Liver (tissue), 9 donors: Measurements from ENCODE around the gene DOC2B. TPM values are rescaled to one million over a fixed set of nuclear protein-coding genes. Genes with fewer than 3 reads are reported as not detected.

Experiments
- DNase-seq: peaks from one replicate; pipeline ENCODE4 v3.0.0-alpha.2; 2017; ENCODE audit warnings: low spot score
- H3K27ac ChIP-seq, 2 donors: one replicate each; pipeline ENCODE4 v1.7.0; 2013; ENCODE audit warnings: inconsistent platforms in 2 of 2, low read length in 2 of 2, control low read depth in 1 of 2, low read depth in 1 of 2, mild to moderate bottlenecking in 1 of 2
- H3K27me3 ChIP-seq, 4 donors: one replicate each; pipeline versions ENCODE4 v1.6.1 to v1.7.0; 2013; ENCODE audit warnings: low read length in 3 of 4, inconsistent platforms in 1 of 4, mild to moderate bottlenecking in 1 of 4, moderate library complexity in 1 of 4; ENCODE audit not compliant: control insufficient read depth in 4 of 4, insufficient read depth in 4 of 4
- H3K36me3 ChIP-seq, 4 donors: one replicate each; pipeline versions ENCODE4 v1.6.1 to v1.7.0; 2013; ENCODE audit warnings: low read length in 3 of 4, mild to moderate bottlenecking in 3 of 4, low read depth in 1 of 4, moderate library complexity in 1 of 4; ENCODE audit not compliant: control insufficient read depth in 4 of 4, insufficient read depth in 3 of 4
- H3K4me1 ChIP-seq, 4 donors: one replicate each; pipeline versions ENCODE4 v1.6.1 to v1.7.0; 2013; ENCODE audit warnings: low read length in 3 of 4, mild to moderate bottlenecking in 3 of 4, moderate library complexity in 1 of 4; ENCODE audit not compliant: control insufficient read depth in 4 of 4, insufficient read depth in 4 of 4
- H3K4me3 ChIP-seq, 3 donors: one replicate each; pipeline versions ENCODE4 v1.6.1 to v1.7.0; 2013; ENCODE audit warnings: low read length in 3 of 3, control low read depth in 1 of 3, low read depth in 1 of 3, mild to moderate bottlenecking in 1 of 3
- H3K9ac ChIP-seq, 2 donors: one replicate each; pipeline ENCODE4 v1.7.0; 2013; ENCODE audit warnings: low read length in 2 of 2, mild to moderate bottlenecking in 2 of 2, moderate library complexity in 2 of 2, control low read depth in 1 of 2, low read depth in 1 of 2
- H3K9me3 ChIP-seq, 4 donors: one replicate each; pipeline versions ENCODE4 v1.6.1 to v1.7.0; 2013; ENCODE audit warnings: low read length in 3 of 4; ENCODE audit not compliant: control insufficient read depth in 4 of 4
- EGR1 ChIP-seq, 2 donors: IDR thresholded peaks; 2 replicates each; pipeline ENCODE4 v1.6.1; 2016 to 2018; ENCODE audit warnings: antibody characterized with exemption in 2 of 2, low read depth in 2 of 2
- GABPA ChIP-seq, 2 donors: IDR thresholded peaks in 1 of 2; conservative IDR thresholded peaks in 1 of 2; 2 replicates each; pipeline ENCODE4 v1.6.1; 2016; ENCODE audit warnings: antibody characterized with exemption in 2 of 2, mild to moderate bottlenecking in 1 of 2, moderate library complexity in 1 of 2
- HNF4A ChIP-seq, 2 donors: conservative IDR thresholded peaks; 2 replicates each; pipeline ENCODE4 v1.6.1; 2016; ENCODE audit warnings: antibody characterized with exemption in 2 of 2, mild to moderate bottlenecking in 2 of 2
- HNF4G ChIP-seq: IDR thresholded peaks from 2 replicates; pipeline ENCODE4 v1.6.1; 2016; ENCODE audit warnings: antibody characterized with exemption
- JUND ChIP-seq, 2 donors: IDR thresholded peaks; 2 replicates each; pipeline ENCODE4 v1.6.1; 2016; ENCODE audit warnings: antibody characterized with exemption in 2 of 2
- RAD21 ChIP-seq, 2 donors: IDR thresholded peaks; 2 replicates each; pipeline ENCODE4 v1.6.1; 2016; ENCODE audit warnings: antibody characterized with exemption in 2 of 2, mild to moderate bottlenecking in 2 of 2
- RXRA ChIP-seq, 2 donors: IDR thresholded peaks; 2 replicates each; pipeline ENCODE4 v1.6.1; 2017 to 2018; ENCODE audit warnings: antibody characterized with exemption in 2 of 2, mild to moderate bottlenecking in 1 of 2
- SP1 ChIP-seq: IDR thresholded peaks from 2 replicates; pipeline ENCODE4 v1.6.1; 2018; ENCODE audit warnings: antibody characterized with exemption, mild to moderate bottlenecking
- TAF1 ChIP-seq: conservative IDR thresholded peaks from 2 replicates; pipeline ENCODE4 v1.6.1; 2016; ENCODE audit warnings: antibody characterized with exemption, mild to moderate bottlenecking
- YY1 ChIP-seq: IDR thresholded peaks from 2 replicates; pipeline ENCODE4 v1.6.1; 2016; ENCODE audit warnings: antibody characterized with exemption, mild to moderate bottlenecking
- WGBS: extraction: QIAGEN DNeasy Blood & Tissue Kit; methylation state at CpG from one replicate; pipeline ENCODE4 v1.1.7; 2013; 5-methylcytosine and 5-hydroxymethylcytosine counted together
- polyA plus RNA-seq, 2 donors: library from polyadenylated mRNA; stranded (reverse) in 1 of 2; unstranded in 1 of 2; fragments of 200-250 nt in 1 of 2; fragments of >200 nt in 1 of 2; fragmentation: Nextera tagmentation in 1 of 2; extraction: Ambion mirVana in 1 of 2; gene quantifications; one replicate each; pipeline versions ENCODE4 v1.2.1 to v1.2.3, GENCODE V29; 2013 to 2015
- total RNA-seq, 2 donors: library from RNA; depleted of rRNA; stranded (reverse); fragments of >200 nt; gene quantifications; one replicate each; pipeline ENCODE4 v1.2.3, GENCODE V29; 2014
- TF ChIP-seq, protein P1 (sequence below): IDR thresholded peaks from 2 replicates; pipeline ENCODE4 v1.6.1; 2016; ENCODE audit warnings: antibody characterized with exemption
- TF ChIP-seq, protein P2 (sequence below): fragments of 150-350 bp; IDR thresholded peaks from 2 replicates; pipeline ENCODE4 v1.5.1; 2017; ENCODE audit warnings: improper control_type of control experiment, low read depth, low read length; ENCODE audit not compliant: missing input control
- TF ChIP-seq, protein P3 (sequence below): IDR thresholded peaks from 2 replicates; pipeline ENCODE4 v1.6.1; 2016; ENCODE audit warnings: antibody characterized with exemption
- donor health status: healthy.
- donor health status: healthy.
- donor health status: healthy.
- donor health status: healthy.
- donor health status: healthy.

Gene DOC2B
- total and polyA plus RNA-seq, 4 donors: 0.08 to 1.0 (median 0.61) TPM

DNA sequence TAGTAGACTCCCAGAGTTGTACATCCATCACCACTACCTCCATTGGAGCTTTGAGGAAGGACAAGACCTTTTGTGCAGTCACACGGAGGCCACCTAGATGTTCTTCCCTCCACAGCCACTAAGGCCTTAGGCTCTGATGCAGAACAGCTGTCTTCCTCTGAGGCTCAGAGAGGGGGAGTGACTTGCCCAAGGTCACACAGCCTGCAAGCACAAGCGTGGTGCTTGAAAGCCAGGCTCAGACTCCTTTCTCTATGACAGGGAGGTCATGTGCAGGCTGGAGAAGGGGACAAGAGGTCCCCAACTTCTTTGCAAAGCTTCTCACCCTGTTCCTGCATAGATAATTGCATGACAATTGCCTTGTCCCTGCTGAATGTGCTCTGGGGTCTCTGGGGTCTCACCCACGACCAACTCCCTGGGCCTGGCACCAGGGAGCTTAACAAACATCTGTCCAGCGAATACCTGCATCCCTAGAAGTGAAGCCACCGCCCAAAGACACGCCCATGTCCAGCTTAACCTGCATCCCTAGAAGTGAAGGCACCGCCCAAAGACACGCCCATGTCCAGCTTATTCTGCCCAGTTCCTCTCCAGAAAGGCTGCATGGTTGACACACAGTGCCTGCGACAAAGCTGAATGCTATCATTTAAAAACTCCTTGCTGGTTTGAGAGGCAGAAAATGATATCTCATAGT, 31.4 kb downstream of the DOC2B start:
- no peaks in the 10 kb centered on the region for H3K36me3 ChIP-seq
- H3K9ac ChIP-seq: no peak overlapping the region
- no peak for DNase-seq
- TF ChIP-seq, protein P1, sequence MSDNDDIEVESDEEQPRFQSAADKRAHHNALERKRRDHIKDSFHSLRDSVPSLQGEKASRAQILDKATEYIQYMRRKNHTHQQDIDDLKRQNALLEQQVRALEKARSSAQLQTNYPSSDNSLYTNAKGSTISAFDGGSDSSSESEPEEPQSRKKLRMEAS: no peak
- TF ChIP-seq GABPA (IDR thresholded peaks at IDR 0.05 in 1 of 2, conservative IDR thresholded peaks at IDR 0.05 in 1 of 2): no peak
- no peak for TF ChIP-seq HNF4A (conservative IDR thresholded peaks at IDR 0.05)
- no peak for TF ChIP-seq EGR1 (IDR thresholded peaks at IDR 0.05; ENCODE audit: low read depth in 2 of 2)
- no peak for TF ChIP-seq YY1
- no peak for TF ChIP-seq RAD21 (IDR thresholded peaks at IDR 0.05)
- TF ChIP-seq SP1: no peak
- TF ChIP-seq, protein P2, sequence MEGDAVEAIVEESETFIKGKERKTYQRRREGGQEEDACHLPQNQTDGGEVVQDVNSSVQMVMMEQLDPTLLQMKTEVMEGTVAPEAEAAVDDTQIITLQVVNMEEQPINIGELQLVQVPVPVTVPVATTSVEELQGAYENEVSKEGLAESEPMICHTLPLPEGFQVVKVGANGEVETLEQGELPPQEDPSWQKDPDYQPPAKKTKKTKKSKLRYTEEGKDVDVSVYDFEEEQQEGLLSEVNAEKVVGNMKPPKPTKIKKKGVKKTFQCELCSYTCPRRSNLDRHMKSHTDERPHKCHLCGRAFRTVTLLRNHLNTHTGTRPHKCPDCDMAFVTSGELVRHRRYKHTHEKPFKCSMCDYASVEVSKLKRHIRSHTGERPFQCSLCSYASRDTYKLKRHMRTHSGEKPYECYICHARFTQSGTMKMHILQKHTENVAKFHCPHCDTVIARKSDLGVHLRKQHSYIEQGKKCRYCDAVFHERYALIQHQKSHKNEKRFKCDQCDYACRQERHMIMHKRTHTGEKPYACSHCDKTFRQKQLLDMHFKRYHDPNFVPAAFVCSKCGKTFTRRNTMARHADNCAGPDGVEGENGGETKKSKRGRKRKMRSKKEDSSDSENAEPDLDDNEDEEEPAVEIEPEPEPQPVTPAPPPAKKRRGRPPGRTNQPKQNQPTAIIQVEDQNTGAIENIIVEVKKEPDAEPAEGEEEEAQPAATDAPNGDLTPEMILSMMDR: no peak
- no peak for TF ChIP-seq RXRA (IDR thresholded peaks at IDR 0.05)
- no peaks in the 10 kb centered on the region for H3K27me3 ChIP-seq
- H3K4me3 ChIP-seq: no peak overlapping the region
- H3K9me3 ChIP-seq: no peaks in the 10 kb centered on the region
- no peak overlapping the region for H3K27ac ChIP-seq
- 91% methylated on average over 9 of the region's 9 CpGs for WGBS
- peaks cover 3 to 12% (median 11%) of the 10 kb centered on the region in 4 donors for H3K4me1 ChIP-seq

DNA sequence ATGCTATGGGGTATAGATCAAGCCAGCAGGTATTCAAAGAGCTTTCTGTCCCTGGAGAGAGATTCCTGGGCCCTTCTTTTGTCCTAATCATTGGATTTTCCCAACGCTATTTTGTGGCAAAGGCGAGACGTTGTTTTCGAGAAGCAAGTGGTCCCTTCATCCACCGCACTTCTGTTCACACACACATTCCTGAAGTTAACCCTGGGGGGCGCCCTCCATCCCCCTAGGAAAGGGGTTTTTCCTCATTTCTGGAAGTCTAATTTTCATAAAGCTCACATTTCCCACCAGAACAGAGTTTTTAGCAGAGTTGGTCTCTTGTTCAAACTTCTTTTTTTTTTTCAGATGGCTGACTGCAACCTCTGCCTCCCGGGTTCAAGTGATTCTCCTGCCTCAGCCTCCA, 32.2 kb downstream of the DOC2B start:
- Histone ChIP-seq H3K36me3 (no peaks in the 10 kb centered on the region), H3K27me3 (no peaks in the 10 kb centered on the region), H3K4me1 (peaks cover 3 to 12% (median 11%) of the 10 kb centered on the region in 4 donors), H3K27ac (no peak overlapping the region), H3K9ac (no peak overlapping the region), H3K9me3 (no peaks in the 10 kb centered on the region), H3K4me3 (no peak overlapping the region)
- 95% methylated on average over 7 of the region's 7 CpGs for WGBS
- DNase-seq: no peak
- TF ChIP-seq HNF4G: no peak
- TF ChIP-seq, protein P3, sequence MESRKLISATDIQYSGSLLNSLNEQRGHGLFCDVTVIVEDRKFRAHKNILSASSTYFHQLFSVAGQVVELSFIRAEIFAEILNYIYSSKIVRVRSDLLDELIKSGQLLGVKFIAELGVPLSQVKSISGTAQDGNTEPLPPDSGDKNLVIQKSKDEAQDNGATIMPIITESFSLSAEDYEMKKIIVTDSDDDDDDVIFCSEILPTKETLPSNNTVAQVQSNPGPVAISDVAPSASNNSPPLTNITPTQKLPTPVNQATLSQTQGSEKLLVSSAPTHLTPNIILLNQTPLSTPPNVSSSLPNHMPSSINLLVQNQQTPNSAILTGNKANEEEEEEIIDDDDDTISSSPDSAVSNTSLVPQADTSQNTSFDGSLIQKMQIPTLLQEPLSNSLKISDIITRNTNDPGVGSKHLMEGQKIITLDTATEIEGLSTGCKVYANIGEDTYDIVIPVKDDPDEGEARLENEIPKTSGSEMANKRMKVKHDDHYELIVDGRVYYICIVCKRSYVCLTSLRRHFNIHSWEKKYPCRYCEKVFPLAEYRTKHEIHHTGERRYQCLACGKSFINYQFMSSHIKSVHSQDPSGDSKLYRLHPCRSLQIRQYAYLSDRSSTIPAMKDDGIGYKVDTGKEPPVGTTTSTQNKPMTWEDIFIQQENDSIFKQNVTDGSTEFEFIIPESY: no peak
- no peak for TF ChIP-seq JUND (IDR thresholded peaks at IDR 0.05)
- no peak for TF ChIP-seq RXRA (IDR thresholded peaks at IDR 0.05)

DNA sequence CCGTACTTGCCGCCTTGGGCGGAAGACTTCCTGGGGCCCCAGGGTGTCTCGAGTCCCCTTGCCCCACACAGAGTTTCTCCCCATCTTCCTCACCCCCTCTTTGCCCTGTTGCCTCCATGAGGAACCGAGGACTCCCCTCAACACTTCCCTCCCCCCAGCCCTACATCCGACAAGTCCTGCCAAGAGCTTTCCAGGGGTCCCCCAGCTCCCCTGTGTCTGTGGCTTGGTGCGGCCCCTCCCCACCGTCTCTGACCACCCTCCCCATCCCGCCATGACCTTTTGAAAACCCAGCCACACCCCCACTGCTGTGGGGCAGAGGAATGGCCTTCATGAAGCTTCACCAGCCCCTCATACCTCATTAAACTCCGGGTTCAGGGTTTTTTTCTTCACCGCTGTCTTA, 32.7 kb downstream of the DOC2B start:
- TF ChIP-seq TAF1 (no peak), GABPA (IDR thresholded peaks at IDR 0.05 in 1 of 2, conservative IDR thresholded peaks at IDR 0.05 in 1 of 2) (no peak)
- TF ChIP-seq, protein P2: no peak
- TF ChIP-seq, protein P3: no peak
- no peaks in the 10 kb centered on the region for H3K27me3 ChIP-seq
- no peak overlapping the region for H3K9ac ChIP-seq
- 82% methylated on average over 11 of the region's 11 CpGs for WGBS
- no peaks in the 10 kb centered on the region for H3K9me3 ChIP-seq
- no peak overlapping the region for H3K27ac ChIP-seq
- peaks cover 5 to 12% (median 11%) of the 10 kb centered on the region in 4 donors for H3K4me1 ChIP-seq
- DNase-seq: no peak
- H3K4me3 ChIP-seq: no peak overlapping the region
- H3K36me3 ChIP-seq: no peaks in the 10 kb centered on the region
